CD4-positive, alpha-beta T cell (primary cell): ENCODE results near the gene CLDN3. TPM values are rescaled to one million over a fixed set of nuclear protein-coding genes. Genes with fewer than 3 reads are reported as not detected.

Experiments used
- ATAC-seq: fragments of 200-7000 bp; cut with Tn5 transposase; one replicate; pipeline ENCODE4 v1.10.0; 2022; ENCODE audit warnings: mild to moderate bottlenecking; ENCODE audit not compliant: poor library complexity
- CTCF ChIA-PET: fragments of 350-600 bp; sonication (Branson Sonifier 250); formaldehyde crosslinking; loops from one replicate; lab custom pipeline; 2021; ENCODE audit warnings: antibody characterized with exemption, inconsistent platforms; lab: Charles Lee
- POLR2A ChIA-PET: fragments of 350-600 bp; sonication (Branson Sonifier 250); formaldehyde crosslinking; loops from one replicate; lab custom pipeline; 2021; ENCODE audit warnings: antibody characterized with exemption, inconsistent platforms; lab: Charles Lee
- DNase-seq, 14 experiments: peaks; one replicate each; pipeline ENCODE4 v3.0.0-alpha.2; 2013 to 2020; ENCODE audit warnings: mixed read lengths in 2 of 14
- H3K27ac ChIP-seq, 2 donors: one replicate each; pipeline versions ENCODE4 v1.5.1 to v1.7.0; 2013; ENCODE audit warnings: low read length in 2 of 2, low read depth in 1 of 2, mild to moderate bottlenecking in 1 of 2
- H3K27me3 ChIP-seq, 2 experiments: 1 replicate in 1 of 2; 2 replicates in 1 of 2; pipeline versions ENCODE4 v1.6.1 to v1.7.0; 2013; ENCODE audit warnings: low read length in 2 of 2, control low read depth in 1 of 2, mild to moderate bottlenecking in 1 of 2, moderate library complexity in 1 of 2; ENCODE audit not compliant: insufficient read depth in 2 of 2, control insufficient read depth in 1 of 2
- H3K36me3 ChIP-seq: one replicate; pipeline ENCODE4 v1.6.1; 2013; ENCODE audit warnings: low read length, control low read depth; ENCODE audit not compliant: insufficient read depth
- H3K4me1 ChIP-seq: one replicate; pipeline ENCODE4 v1.6.1; 2013; ENCODE audit warnings: low read length, control low read depth; ENCODE audit not compliant: insufficient read depth
- H3K4me3 ChIP-seq: one replicate; pipeline ENCODE4 v1.5.1; 2013; ENCODE audit warnings: mild to moderate bottlenecking, low read length, moderate library complexity
- H3K9me3 ChIP-seq, 2 experiments: 1 replicate in 1 of 2; 2 replicates in 1 of 2; pipeline versions ENCODE4 v1.6.1 to v1.7.0; 2013; ENCODE audit warnings: low read length in 2 of 2, mild to moderate bottlenecking in 2 of 2, control low read depth in 1 of 2, moderate library complexity in 1 of 2; ENCODE audit not compliant: control insufficient read depth in 1 of 2, insufficient read depth in 1 of 2
- H3K27ac Mint-ChIP-seq: one replicate; pipeline ENCODE4 v1.8.0; 2020; ENCODE audit warnings: mixed read lengths
- H3K27me3 Mint-ChIP-seq: one replicate; pipeline ENCODE4 v1.8.0; 2021; ENCODE audit warnings: mixed read lengths
- H3K36me3 Mint-ChIP-seq: one replicate; pipeline ENCODE4 v1.8.0; 2021; ENCODE audit warnings: low read depth, mixed read lengths
- H3K4me1 Mint-ChIP-seq: one replicate; pipeline ENCODE4 v1.8.0; 2021; ENCODE audit warnings: low read depth, mixed read lengths
- H3K4me3 Mint-ChIP-seq: one replicate; pipeline ENCODE4 v1.8.0; 2020; ENCODE audit warnings: mild to moderate bottlenecking, mixed read lengths
- H3K9me3 Mint-ChIP-seq: one replicate; pipeline ENCODE4 v1.8.0; 2020; ENCODE audit warnings: mixed read lengths
- CTCF ChIP-seq: fragments of 200-600 bp; IDR thresholded peaks from one replicate; pipeline ENCODE4 v1.8.0; 2022; ENCODE audit warnings: antibody characterized with exemption, mild to moderate bottlenecking
- intact Hi-C, 2 experiments: fragments of 100-400 bp; cut with DNase I in 1 of 2; cut with micrococcal nuclease in 1 of 2; formaldehyde crosslinking; loops; one replicate each; pipeline versions ENCODE4 v1.15.1 to v1.9.0; 2023 to 2025; cut with DNase I, micrococcal nuclease
- total RNA-seq, 174 experiments: library from RNA in 2 of 174; stranded (reverse) in 2 of 174; gene quantifications; one replicate each; pipeline ENCODE4 v1.2.3 and lab custom pipeline; 2021 to 2026

The CLDN3 gene
- total RNA-seq, 2 experiments from 2014 or later = not detected

- Histone ChIP-seq H3K4me3 (no peak overlapping the region), H3K9me3 (peaks cover 0 to 3% of the 10 kb centered on the region in 2 experiments), H3K4me1 (no peaks in the 10 kb centered on the region), H3K27me3 (no peaks in the 10 kb centered on the region), H3K27ac (no peak overlapping the region), H3K36me3 (no peaks in the 10 kb centered on the region)
- POLR2A ChIA-PET = no interaction called here
- intact Hi-C loops = no loop called here
- peaks cover 13% of the 10 kb centered on the region for H3K27me3 Mint-ChIP-seq
- H3K27ac Mint-ChIP-seq = no peak overlapping the region
- H3K4me1 Mint-ChIP-seq = no peaks in the 10 kb centered on the region
- H3K36me3 Mint-ChIP-seq = no peaks in the 10 kb centered on the region
- CTCF ChIA-PET = no interaction called here
- no peak overlapping the region for H3K4me3 Mint-ChIP-seq
- no peak for DNase-seq
- no peaks in the 10 kb centered on the region for H3K9me3 Mint-ChIP-seq
- no peak for TF ChIP-seq CTCF
- ATAC-seq = no peak
Measured at GRCh38 chr7:73778801-73779389, 8.8 kb upstream of the CLDN3 start.

DNA sequence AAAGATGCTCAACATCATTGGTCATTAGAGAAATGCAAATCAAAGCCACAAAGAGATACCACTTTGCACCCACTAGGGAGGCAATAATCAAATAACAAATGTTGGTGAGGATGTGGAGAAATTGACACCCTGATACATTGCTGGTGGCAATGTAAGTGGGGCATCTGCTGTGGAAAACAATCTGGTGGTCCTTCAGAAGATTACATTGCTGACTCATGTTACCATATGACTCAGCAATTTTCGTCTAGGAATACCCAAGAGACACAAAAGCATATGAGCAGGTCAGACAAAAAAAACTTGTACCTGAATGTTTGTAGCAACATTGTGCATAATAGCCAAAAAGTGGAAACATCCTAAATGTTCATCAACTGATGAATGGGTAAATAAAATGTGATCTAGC lies 4.9 kb upstream of the CLDN3 start:
- H3K4me3 ChIP-seq = no peak overlapping the region
- no peak overlapping the region for H3K27ac ChIP-seq
- no peaks in the 10 kb centered on the region for H3K4me1 Mint-ChIP-seq
- peaks cover 0 to 5% of the 10 kb centered on the region in 2 experiments for H3K9me3 ChIP-seq
- H3K36me3 ChIP-seq = no peaks in the 10 kb centered on the region
- no peak overlapping the region for H3K27ac Mint-ChIP-seq
- ChIA-PET POLR2A (no interaction called here), CTCF (no interaction called here)
- no peak overlapping the region for H3K4me3 Mint-ChIP-seq
- H3K36me3 Mint-ChIP-seq = no peaks in the 10 kb centered on the region
- H3K27me3 ChIP-seq = peaks cover 13 to 27% of the 10 kb centered on the region in 2 experiments
- H3K4me1 ChIP-seq = peaks cover 8% of the 10 kb centered on the region
- peaks cover 36% of the 10 kb centered on the region for H3K27me3 Mint-ChIP-seq
- TF ChIP-seq CTCF = no peak
- DNase-seq (no peak), ATAC-seq (no peak)
- H3K9me3 Mint-ChIP-seq = no peaks in the 10 kb centered on the region
- intact Hi-C loops = no loop called here

DNA sequence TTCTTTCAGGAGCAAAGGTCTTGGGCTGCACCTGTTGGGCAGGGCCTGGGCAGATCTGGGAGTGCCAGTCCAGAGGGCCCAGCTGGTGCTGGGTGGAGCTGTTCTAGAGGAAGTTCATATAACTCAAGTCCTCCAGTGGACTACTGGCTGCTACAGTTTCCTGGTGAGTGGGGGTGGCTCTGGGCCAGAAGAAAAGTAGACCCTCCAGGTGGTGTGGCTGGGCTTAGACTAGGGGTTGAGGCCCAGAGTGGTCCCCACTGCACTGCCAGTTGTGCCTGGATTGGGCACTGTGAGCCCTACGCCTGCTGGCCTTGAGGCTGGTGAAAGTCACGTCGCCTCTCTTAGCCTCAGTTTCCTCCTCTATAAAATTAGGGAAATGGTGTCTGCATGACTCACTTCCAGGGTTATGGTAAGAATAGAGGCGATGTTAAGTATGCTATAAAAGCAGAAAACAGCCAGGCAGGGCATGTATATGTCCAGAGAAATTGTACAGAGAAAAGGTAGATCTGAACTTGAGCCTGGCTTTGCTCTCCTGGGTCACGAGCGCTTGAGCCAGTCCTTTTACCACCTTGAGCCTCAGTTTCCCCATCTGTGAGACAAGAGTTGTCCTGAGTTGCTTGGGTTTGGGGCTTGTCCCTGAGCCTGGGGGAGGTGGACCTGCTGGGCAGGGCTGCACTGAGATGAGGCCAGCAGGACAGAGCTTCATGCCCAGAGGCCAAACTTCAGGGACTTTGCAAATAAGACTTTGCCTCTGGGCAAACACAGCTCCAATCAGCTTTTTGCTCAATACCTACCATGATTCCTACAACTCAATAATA lies 3.8 kb upstream of the CLDN3 start:
- POLR2A ChIA-PET = no interaction called here
- no peak for TF ChIP-seq CTCF
- Histone ChIP-seq H3K36me3 (no peaks in the 10 kb centered on the region), H3K9me3 (peaks cover 0 to 15% of the 10 kb centered on the region in 2 experiments), H3K4me3 (no peak overlapping the region), H3K27ac (no peak overlapping the region), H3K4me1 (peaks cover 8% of the 10 kb centered on the region), H3K27me3 (peaks cover 21 to 37% of the 10 kb centered on the region in 2 experiments)
- Mint-ChIP-seq H3K36me3 (no peaks in the 10 kb centered on the region), H3K27ac (no peak overlapping the region), H3K27me3 (peaks cover 36% of the 10 kb centered on the region), H3K4me3 (no peak overlapping the region), H3K4me1 (no peaks in the 10 kb centered on the region), H3K9me3 (no peaks in the 10 kb centered on the region)
- DNase-seq (no peak), ATAC-seq (no peak)
- CTCF ChIA-PET = no interaction called here
- intact Hi-C loops = no loop called here
